Measurements from ENCODE around the gene ZNF319. TPM values are rescaled to one million over a fixed set of nuclear protein-coding genes. Genes with fewer than 3 reads are reported as not detected.
A peak's percentile ranks its signal among the peaks of the same experiment; 100 is the strongest.

ZNF319 gene
- total RNA-seq, 1 experiment from 2014 or later: 5.1 TPM

DNA sequence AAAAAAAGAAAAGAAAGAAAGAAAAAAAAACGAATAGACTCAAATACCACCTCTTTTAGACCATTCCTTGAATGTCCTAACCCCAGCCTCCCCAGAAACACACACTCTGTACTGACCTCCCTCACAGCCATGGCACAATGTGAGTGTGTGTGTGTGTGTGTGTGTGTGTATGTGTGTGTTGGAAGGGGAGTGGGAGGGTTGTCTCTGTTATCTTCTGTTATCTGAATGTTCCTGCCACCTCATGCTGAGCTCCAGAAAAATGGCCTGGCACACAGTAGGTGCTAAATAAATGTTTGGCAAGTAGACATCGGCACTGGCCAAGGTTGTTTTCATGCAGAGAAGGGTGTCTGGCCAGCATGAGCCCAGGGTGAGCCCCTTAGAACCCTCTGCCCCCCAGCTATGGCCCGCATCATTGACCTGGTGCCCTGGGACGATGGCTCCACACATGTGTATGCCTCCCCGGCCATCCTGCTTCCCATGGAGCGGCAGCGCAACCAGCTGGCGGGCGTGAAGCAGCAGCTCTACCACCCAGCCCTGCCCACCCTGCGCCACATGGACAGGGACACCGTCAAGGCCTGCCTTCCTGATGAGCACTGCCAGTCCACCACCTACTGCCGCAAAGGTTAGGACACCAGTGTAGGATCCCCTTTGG is 22.9 kb downstream of the ZNF319 start:
- DNase-seq (ENCODE audit: low spot score): no peak

DNA sequence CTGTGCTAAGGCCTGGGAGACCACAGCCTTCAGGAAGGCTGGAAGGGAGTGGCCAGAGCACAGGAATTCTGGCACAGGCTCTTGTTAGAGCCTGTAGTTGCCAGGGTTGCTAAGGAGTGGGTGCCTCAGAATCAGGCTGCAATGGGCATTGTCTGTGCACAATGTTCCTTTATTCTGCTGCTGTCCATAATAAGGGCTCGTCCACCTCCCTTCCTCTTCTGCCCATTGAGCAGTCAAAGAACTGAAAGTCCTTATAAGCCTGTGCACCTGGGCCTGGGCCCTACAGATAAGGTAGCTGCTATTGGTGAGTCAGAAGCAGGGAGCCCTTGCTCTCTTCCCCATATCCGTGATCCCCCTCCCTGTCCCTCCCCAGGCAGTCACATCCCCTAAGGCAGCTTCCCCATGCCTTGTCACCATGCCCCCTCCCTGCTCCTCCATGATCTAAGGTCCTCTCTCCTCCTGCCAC is 24.1 kb downstream of the ZNF319 start:
- no peak for DNase-seq (ENCODE audit: low spot score)

DNA sequence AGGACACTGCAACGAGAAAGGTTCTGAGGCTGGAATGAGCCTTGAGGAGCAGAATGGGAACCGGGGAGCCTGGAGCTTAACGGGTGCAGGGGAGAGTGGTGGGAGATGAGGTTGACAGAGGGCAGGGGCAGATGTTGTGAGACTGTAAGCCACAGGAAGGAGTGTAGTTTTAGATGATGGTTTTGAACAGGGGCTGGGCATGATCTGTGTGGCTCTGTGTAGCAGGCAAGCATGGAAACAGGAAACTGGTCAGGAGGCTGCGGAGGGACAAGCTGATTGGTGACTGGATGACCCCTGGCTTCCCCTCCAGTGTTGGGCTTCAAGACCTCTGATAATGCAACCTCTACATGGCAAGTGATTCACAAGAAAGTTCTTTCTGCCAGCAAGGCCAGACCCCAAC is 28.2 kb downstream of the ZNF319 start:
- no peak for DNase-seq (ENCODE audit: low spot score)

DNA sequence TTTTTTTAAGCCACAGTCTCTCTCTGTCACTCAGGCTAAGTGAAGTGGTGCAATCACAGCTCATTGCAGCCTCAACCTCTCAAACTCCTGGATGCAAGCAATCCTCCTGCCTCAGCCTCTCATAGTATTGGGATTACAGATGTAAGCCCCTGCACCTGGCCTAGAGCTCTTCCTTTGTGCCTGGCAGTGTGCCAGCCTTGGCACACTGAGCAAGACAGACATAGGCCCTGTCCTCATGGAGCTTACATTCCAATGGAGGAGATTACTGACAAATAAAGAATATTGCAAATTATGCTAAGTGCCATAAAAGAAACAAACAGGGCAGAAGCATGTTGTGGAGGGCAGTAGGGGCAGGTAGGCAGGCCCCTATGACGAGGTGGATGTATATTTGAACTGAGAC is 28.6 kb downstream of the ZNF319 start:
- no peak for DNase-seq (ENCODE audit: low spot score)

- DNase-seq (ENCODE audit: low spot score): no peak
These were observed 29.5 kb downstream of the ZNF319 start, which contains the start of gene CNGB1 for GRCh38 chr16:57970970-57971369. Gene CNGB1 (minus strand): TSS chr16:57971128. CDS start chr16:57967286, 3,842 bp downstream.

DNA sequence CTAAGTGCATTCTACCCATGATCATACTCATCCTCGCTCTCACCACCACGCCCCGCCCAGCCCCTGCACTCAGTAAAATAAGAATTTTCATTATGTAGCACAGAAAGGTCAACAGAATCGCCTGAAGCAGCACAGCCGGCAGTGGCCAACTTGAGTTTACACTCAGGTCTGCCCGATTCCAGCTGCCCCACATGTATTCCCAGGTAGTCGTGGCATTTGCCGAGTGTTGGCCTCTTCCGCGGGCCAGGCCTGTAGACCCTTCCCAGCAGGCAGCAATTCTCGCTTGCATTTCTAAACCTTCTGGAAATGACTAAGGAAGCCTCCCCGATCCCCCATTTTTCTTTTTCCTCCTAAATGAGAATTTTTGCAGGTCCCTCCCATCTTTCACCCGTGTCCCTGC is 30.2 kb downstream of the ZNF319 start:
- DNase-seq (ENCODE audit: low spot score): no peak

- no peak for DNase-seq (ENCODE audit: low spot score)
These were observed 30.9 kb downstream of the ZNF319 start for GRCh38 chr16:57969451-57970123.

DNA sequence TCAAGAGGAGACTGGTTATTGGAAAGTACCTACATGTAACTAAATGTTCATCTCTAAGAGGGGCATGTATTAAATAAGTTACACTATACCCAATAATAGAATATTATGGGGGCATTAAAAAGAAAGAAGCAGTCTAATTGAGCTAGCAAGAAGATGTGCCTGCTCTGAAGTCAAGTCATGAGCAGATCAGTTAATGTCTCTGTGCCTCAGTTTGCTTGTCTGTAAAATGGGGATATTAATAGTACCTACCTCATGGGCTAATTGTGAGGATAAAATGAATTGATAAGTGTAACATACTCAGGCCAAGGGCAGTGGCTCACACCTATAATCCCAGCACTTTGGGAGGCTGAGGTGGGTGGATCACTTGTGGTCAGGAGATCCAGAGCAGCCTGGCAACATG is 32.6 kb downstream of the ZNF319 start:
- DNase-seq (ENCODE audit: low spot score): no peak

- no peak for DNase-seq (ENCODE audit: low spot score)
These were observed 33.5 kb downstream of the ZNF319 start for GRCh38 chr16:57966986-57967385.

GRCh38 chr16:57966204-57966771 is 34.2 kb downstream of the ZNF319 start:
- DNase-seq (ENCODE audit: low spot score): peak; percentile 5

DNA sequence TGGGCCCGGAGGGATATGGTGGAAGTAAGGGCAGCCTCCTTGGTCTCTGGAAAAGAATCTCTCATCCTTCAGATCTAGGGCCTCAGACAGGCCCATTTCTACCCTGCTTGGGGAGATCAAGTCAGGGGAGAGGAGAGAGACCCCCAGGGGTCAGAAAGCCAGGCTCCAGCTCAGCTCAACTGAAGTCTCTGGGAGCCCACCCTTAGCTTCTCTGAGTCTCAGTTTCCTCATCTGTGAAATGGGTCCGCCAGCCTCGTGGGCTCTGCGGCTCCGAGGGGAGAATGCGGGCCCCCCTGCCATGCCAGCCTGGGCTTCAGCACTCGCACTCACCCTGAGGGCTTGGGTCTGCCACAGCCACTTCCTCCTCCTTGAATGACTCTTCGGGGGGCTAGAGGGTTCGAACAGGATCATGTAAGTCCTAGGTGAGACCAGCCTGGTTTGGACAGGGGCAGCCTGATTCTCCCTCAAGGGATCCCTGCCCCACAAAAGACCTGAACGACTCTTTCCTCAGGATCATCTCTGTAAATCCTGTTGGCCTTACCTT is 36.2 kb downstream of the ZNF319 start:
- no peak for DNase-seq (ENCODE audit: low spot score)

DNA sequence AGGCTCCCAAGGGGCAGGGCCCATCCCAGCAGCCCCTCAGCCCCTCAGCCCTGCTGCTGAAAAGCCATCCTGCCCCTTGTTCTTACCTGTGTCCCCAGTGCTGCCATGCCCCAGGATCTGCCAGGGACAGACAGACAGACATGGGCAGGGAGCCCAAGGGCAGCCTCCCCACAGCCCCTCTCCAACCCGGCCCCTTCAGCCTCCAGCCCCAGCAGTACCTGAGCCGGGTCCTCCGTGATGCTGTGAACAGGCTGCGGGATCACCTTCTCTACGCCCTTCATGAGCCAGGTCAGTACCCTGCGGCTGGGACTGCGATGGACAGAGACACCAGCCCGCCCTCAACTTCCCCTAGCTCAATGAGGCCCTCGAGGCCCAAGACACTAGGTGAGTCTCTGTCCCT is 37.7 kb downstream of the ZNF319 start:
- DNase-seq (ENCODE audit: low spot score): no peak

GRCh38 chr16:57962046-57962445 is 38.4 kb downstream of the ZNF319 start:
- DNase-seq (ENCODE audit: low spot score): no peak

- DNase-seq (ENCODE audit: low spot score): no peak
These were observed 38.9 kb downstream of the ZNF319 start for GRCh38 chr16:57961538-57961937.

GRCh38 chr16:57960826-57961472 is 39.5 kb downstream of the ZNF319 start:
- no peak for DNase-seq (ENCODE audit: low spot score)

GRCh38 chr16:57960310-57960709 is 40.2 kb downstream of the ZNF319 start:
- no peak for DNase-seq (ENCODE audit: low spot score)

GRCh38 chr16:57959804-57960203 is 40.7 kb downstream of the ZNF319 start:
- DNase-seq (ENCODE audit: low spot score): no peak

DNA sequence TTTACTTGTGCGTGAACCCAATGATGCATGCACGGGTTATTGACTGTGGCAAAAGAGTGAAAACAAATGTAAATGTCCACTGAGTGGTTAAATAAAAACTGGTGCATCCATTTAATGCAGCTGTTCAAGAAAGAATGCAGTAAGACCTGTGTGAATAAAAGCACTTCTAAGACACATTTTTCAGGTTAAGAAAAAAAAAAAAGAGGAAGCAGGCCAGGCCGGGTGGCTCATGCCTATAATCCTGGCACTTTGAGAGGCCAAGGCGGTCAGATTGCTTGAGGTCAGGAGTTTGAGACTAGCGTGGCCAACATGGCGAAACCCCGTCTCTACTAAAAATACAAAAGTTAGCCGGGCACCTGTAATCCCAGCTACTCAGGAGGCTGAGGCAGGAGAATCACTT is 41.4 kb downstream of the ZNF319 start:
- DNase-seq (ENCODE audit: low spot score): no peak

GRCh38 chr16:57958544-57958943 is 41.9 kb downstream of the ZNF319 start:
- DNase-seq (ENCODE audit: low spot score): no peak

- DNase-seq (ENCODE audit: low spot score): no peak
These were observed 42.6 kb downstream of the ZNF319 start for GRCh38 chr16:57957673-57958392.

DNA sequence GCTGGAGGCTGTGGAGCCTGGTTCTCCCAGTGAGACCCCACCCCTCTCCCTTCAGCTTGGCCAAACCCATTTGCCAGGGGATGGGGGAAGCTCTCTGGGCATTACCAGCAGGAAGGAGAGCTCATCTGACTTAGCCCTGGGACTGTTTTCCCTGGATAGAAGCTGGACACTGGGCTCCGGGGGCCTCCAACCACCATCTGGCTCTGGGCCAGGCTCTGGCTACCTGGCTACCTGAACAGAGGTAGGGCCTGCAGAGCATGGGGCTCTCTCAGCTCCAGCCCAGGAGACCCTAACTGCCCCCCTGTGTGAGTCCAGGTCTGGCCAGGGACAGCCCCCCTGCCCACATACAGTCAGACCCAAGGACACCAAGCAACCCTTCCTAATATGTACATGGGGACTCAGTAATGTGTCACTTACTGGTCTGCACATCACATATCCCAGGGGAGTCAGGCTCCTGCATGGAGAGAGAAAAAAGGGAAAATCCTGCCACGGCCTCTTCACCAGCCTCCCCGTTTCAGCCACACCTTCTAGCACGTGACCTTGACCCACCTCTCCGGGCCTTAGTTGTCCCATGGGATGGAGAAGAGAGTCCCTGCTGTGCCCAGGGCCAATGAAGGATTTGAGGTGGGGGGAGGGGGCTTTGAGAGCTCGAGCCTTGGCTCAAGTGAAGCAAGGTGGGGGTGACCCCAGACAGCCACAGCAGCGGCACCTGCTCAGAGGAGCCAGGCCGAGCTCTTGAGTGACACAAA is 43.4 kb downstream of the ZNF319 start:
- no peak for DNase-seq (ENCODE audit: low spot score)
